ENCODE measurements around the gene CPEB3. TPM values are rescaled to one million over a fixed set of nuclear protein-coding genes. Genes with fewer than 3 reads are reported as not detected.
A peak's percentile ranks its signal among the peaks of the same experiment; 100 is the strongest.

Gene CPEB3
- total and polyA plus RNA-seq, 4 donors = 2.1 to 8.4 (median 5.1) TPM

- no peak for TF ChIP-seq CTCF (IDR thresholded peaks at IDR 0.05; ENCODE audit: low read depth, low read length, missing input control)
- TF ChIP-seq RAD21 (IDR thresholded peaks at IDR 0.05) = peak in 1 of 2 donors; percentile 18
- no peak for TF ChIP-seq MAX (IDR thresholded peaks at IDR 0.05)
- peak; percentile 13 for TF ChIP-seq FOXA2 (IDR thresholded peaks at IDR 0.05)
- no peak for TF ChIP-seq NR2F2 (IDR thresholded peaks at IDR 0.05)
- TF ChIP-seq ATF3 (IDR thresholded peaks at IDR 0.05) = no peak
Measured at GRCh38 chr10:92130622-92131274, 160.1 kb downstream of the CPEB3 start (continued).

- Histone ChIP-seq H3K36me3 (ENCODE audit: control insufficient read depth in 4 of 4, insufficient read depth in 3 of 4, low read depth in 1 of 4, low read length in 3 of 4) (no peaks in the 10 kb centered on the region), H3K4me3 (ENCODE audit: low read depth in 1 of 3, low read length in 3 of 3) (no peak overlapping the region), H3K9me3 (ENCODE audit: control insufficient read depth in 4 of 4, low read length in 3 of 4) (no peaks in the 10 kb centered on the region), H3K9ac (ENCODE audit: low read depth in 1 of 2, low read length in 2 of 2) (no peak overlapping the region), H3K4me1 (ENCODE audit: control insufficient read depth in 4 of 4, insufficient read depth in 4 of 4, low read length in 3 of 4) (peaks cover 13 to 61% (median 61%) of the 10 kb centered on the region in 4 donors), H3K27me3 (ENCODE audit: control insufficient read depth in 4 of 4, insufficient read depth in 4 of 4, low read length in 3 of 4) (no peaks in the 10 kb centered on the region), H3K27ac (ENCODE audit: low read depth in 1 of 2, low read length in 2 of 2) (peak overlapping the region; percentile 7 to 64)
- no peak for DNase-seq (ENCODE audit: low spot score)
- WGBS = 26% methylated on average over 2 of the region's 2 CpGs
- TF ChIP-seq HNF4A (conservative IDR thresholded peaks at IDR 0.05) (peak; percentile 6 to 27), RAD21 (IDR thresholded peaks at IDR 0.05) (peak in 1 of 2 donors; percentile 15), CTCF (IDR thresholded peaks at IDR 0.05; ENCODE audit: low read depth, low read length, missing input control) (no peak), SP1 (IDR thresholded peaks at IDR 0.05) (peak; percentile 17)
Measured at GRCh38 chr10:92126100-92126650, 164.7 kb downstream of the CPEB3 start.

- no peaks in the 10 kb centered on the region for H3K27me3 ChIP-seq (ENCODE audit: control insufficient read depth in 4 of 4, insufficient read depth in 4 of 4, low read length in 3 of 4)
- H3K9ac ChIP-seq (ENCODE audit: low read depth in 1 of 2, low read length in 2 of 2) = peak overlapping the region in 1 of 2 donors; percentile 11
- peaks cover 14 to 60% (median 52%) of the 10 kb centered on the region in 4 donors for H3K4me1 ChIP-seq (ENCODE audit: control insufficient read depth in 4 of 4, insufficient read depth in 4 of 4, low read length in 3 of 4)
- H3K9me3 ChIP-seq (ENCODE audit: control insufficient read depth in 4 of 4, low read length in 3 of 4) = no peaks in the 10 kb centered on the region
- H3K27ac ChIP-seq (ENCODE audit: low read depth in 1 of 2, low read length in 2 of 2) = peak overlapping the region; percentile 64 to 66
- H3K36me3 ChIP-seq (ENCODE audit: control insufficient read depth in 4 of 4, insufficient read depth in 3 of 4, low read depth in 1 of 4, low read length in 3 of 4) = no peaks in the 10 kb centered on the region
- peak overlapping the region in 1 of 3 donors; percentile 31 for H3K4me3 ChIP-seq (ENCODE audit: low read depth in 1 of 3, low read length in 3 of 3)
- TF ChIP-seq HNF4A (conservative IDR thresholded peaks at IDR 0.05) (peak in 1 of 2 donors; percentile 3), NR2F2 (IDR thresholded peaks at IDR 0.05) (no peak), YY1 (IDR thresholded peaks at IDR 0.05) (peak; percentile 46)
- DNase-seq (ENCODE audit: low spot score) = no peak
Measured at GRCh38 chr10:92125144-92125543, 165.7 kb downstream of the CPEB3 start.

All from liver (tissue), 9 donors.